ENCODE measurements around the gene IGSF9.

Gene IGSF9

DNA sequence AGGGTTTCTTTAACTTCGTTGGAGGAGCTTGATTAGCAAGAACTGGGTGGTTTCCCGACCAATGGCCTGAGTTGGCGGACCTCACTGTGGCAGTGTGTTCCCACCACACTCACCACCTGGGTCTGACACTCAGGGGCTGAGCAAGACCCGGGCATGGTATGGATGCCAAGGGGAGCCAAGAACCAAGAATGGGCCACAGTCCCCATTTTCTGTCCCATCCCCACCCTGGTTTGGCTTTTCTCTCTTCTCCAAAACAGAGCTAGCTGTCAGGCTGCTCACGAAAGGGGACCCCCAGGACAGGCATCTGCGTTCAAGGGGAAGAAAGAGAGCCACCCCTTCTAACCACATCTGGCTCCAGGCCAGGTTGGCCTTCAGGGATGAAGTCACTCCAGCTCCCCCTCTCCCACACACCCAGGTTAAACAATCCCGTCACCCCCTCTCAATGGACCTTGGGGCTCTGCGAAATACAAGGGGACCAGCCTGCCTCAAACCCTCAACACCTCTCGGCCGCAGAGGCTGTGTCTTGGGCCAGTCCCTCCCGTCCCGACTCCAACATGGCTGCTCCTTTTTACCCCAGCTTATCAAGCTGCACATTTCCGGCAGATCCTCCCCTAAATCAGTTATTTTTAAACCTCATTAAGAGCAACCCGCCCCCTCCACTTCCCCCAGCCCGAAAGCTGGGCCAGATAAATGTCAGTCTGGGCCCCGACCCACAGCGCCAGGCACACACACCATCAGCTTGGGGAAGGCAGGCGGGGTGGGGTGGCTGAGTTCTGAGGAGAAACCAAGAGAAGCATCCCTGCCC is 23.5 kb downstream of the IGSF9 start:
- H3K36me3 ChIP-seq (ENCODE audit: low read length) = 0 out of 2 replicates have a peak, but pooled peaks cover 6% of the 10 kb centered on the region
- H3K79me2 ChIP-seq (ENCODE audit: insufficient read depth, low read length) = peaks cover 52% of the 10 kb centered on the region
- no peaks in the 10 kb centered on the region for H3K9me2 ChIP-seq (replicated peaks; ENCODE audit: insufficient read depth, low read length)
- TF ChIP-seq, protein P1, sequence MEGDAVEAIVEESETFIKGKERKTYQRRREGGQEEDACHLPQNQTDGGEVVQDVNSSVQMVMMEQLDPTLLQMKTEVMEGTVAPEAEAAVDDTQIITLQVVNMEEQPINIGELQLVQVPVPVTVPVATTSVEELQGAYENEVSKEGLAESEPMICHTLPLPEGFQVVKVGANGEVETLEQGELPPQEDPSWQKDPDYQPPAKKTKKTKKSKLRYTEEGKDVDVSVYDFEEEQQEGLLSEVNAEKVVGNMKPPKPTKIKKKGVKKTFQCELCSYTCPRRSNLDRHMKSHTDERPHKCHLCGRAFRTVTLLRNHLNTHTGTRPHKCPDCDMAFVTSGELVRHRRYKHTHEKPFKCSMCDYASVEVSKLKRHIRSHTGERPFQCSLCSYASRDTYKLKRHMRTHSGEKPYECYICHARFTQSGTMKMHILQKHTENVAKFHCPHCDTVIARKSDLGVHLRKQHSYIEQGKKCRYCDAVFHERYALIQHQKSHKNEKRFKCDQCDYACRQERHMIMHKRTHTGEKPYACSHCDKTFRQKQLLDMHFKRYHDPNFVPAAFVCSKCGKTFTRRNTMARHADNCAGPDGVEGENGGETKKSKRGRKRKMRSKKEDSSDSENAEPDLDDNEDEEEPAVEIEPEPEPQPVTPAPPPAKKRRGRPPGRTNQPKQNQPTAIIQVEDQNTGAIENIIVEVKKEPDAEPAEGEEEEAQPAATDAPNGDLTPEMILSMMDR (IDR thresholded peaks at IDR 0.05; ENCODE audit: insufficient read depth, low read length, poor library complexity, severe bottlenecking) = no peak
- TF ChIP-seq EZH2phosphoT487 (conservative IDR thresholded peaks at IDR 0.05; ENCODE audit: low read length) = no peak
- H3K27ac ChIP-seq (ENCODE audit: low read depth, low read length) = peak overlapping the region; percentile 87
- H3K9me3 ChIP-seq (ENCODE audit: insufficient read depth, low read length) = no peaks in the 10 kb centered on the region
- H2AFZ ChIP-seq (ENCODE audit: low read depth, low read length, severe bottlenecking) = no peak overlapping the region
- H3K4me3 ChIP-seq (ENCODE audit: insufficient read depth, low read length, poor library complexity, severe bottlenecking) = peak overlapping the region; percentile 84
- H3K27me3 ChIP-seq (ENCODE audit: low read length) = no peaks in the 10 kb centered on the region
- H3K9ac ChIP-seq (ENCODE audit: low read length) = peak overlapping the region; percentile 85
- H4K20me1 ChIP-seq (ENCODE audit: low read depth, low read length) = peaks cover 4% of the 10 kb centered on the region; the same call in 1 of the 2 replicates
- peaks cover 17% of the 10 kb centered on the region for H3F3A ChIP-seq (ENCODE audit: insufficient read depth)
- peak overlapping the region; percentile 61 for H3K4me2 ChIP-seq (ENCODE audit: low read depth, low read length, poor library complexity, severe bottlenecking)

DNA sequence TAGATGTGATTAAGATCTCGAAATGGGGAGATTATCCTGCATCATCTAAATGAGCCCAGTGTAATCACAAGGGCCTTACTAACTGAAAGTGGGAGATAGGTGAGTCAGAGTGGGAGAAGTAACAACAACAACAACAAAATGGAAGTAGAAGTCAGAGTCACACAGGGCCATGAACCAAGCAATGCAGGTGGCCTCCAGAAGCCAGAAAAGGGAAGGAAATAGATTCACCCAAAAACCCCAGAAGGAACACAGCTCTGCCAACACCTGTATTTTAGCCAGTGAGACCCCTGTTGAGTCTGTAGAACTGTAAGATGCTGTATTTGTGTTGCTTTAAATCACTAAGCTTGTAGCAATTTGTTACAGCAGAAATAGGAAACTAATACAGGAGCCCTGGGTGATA is 24.2 kb downstream of the IGSF9 start:
- H3K9ac ChIP-seq (ENCODE audit: low read length) = peak overlapping the region; percentile 85; the same call in 1 of the 2 replicates
- peak overlapping the region; percentile 87 for H3K27ac ChIP-seq (ENCODE audit: low read depth, low read length)
- H3K4me2 ChIP-seq (ENCODE audit: low read depth, low read length, poor library complexity, severe bottlenecking) = peak overlapping the region; percentile 61
- H4K20me1 ChIP-seq (ENCODE audit: low read depth, low read length) = peaks cover 4% of the 10 kb centered on the region; the same call in 1 of the 2 replicates
- H3K9me3 ChIP-seq (ENCODE audit: insufficient read depth, low read length) = no peaks in the 10 kb centered on the region
- peaks cover 17% of the 10 kb centered on the region for H3F3A ChIP-seq (ENCODE audit: insufficient read depth)
- no peak overlapping the region for H2AFZ ChIP-seq (ENCODE audit: low read depth, low read length, severe bottlenecking)
- H3K27me3 ChIP-seq (ENCODE audit: low read length) = no peaks in the 10 kb centered on the region
- 0 out of 2 replicates have a peak, but pooled peaks cover 6% of the 10 kb centered on the region for H3K36me3 ChIP-seq (ENCODE audit: low read length)
- no peaks in the 10 kb centered on the region for H3K9me2 ChIP-seq (replicated peaks; ENCODE audit: insufficient read depth, low read length)
- H3K4me3 ChIP-seq (ENCODE audit: insufficient read depth, low read length, poor library complexity, severe bottlenecking) = no peak overlapping the region
- peaks cover 52% of the 10 kb centered on the region for H3K79me2 ChIP-seq (ENCODE audit: insufficient read depth, low read length)
- TF ChIP-seq EZH2phosphoT487 (conservative IDR thresholded peaks at IDR 0.05; ENCODE audit: low read length) = no peak

DNA sequence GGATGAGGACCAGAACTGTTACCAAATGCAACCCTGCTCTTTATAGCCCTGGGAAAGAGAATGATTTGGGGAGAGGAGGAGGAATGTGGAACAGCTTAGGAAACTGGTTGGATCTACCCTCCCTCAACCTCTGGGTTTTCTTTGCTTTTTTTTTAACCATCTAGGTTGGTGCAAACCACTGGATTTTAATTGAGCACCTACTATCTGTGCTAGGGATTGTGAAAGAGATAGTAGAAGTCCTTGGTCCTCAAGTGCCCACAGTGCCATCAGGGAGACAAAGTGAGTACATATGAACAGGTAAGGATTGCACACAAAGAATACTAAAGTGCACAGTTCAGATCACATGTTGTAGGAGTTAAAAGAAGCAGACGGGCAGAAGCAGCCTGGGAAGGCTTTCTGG is 24.8 kb downstream of the IGSF9 start:
- Histone ChIP-seq H3K9me3 (ENCODE audit: insufficient read depth, low read length) (no peaks in the 10 kb centered on the region), H2AFZ (ENCODE audit: low read depth, low read length, severe bottlenecking) (no peak overlapping the region), H3K27me3 (ENCODE audit: low read length) (no peaks in the 10 kb centered on the region), H3K9me2 (replicated peaks; ENCODE audit: insufficient read depth, low read length) (no peaks in the 10 kb centered on the region), H3F3A (ENCODE audit: insufficient read depth) (peaks cover 17% of the 10 kb centered on the region), H3K4me3 (ENCODE audit: insufficient read depth, low read length, poor library complexity, severe bottlenecking) (no peak overlapping the region), H3K4me2 (ENCODE audit: low read depth, low read length, poor library complexity, severe bottlenecking) (no peak overlapping the region), H4K20me1 (ENCODE audit: low read depth, low read length) (peaks cover 4% of the 10 kb centered on the region; the same call in 1 of the 2 replicates), H3K27ac (ENCODE audit: low read depth, low read length) (peak overlapping the region; percentile 87), H3K79me2 (ENCODE audit: insufficient read depth, low read length) (peaks cover 52% of the 10 kb centered on the region), H3K36me3 (ENCODE audit: low read length) (0 out of 2 replicates have a peak, but pooled peaks cover 6% of the 10 kb centered on the region), H3K9ac (ENCODE audit: low read length) (no peak overlapping the region)
- TF ChIP-seq EZH2phosphoT487 (conservative IDR thresholded peaks at IDR 0.05; ENCODE audit: low read length) = no peak
- TF ChIP-seq, protein P1 (IDR thresholded peaks at IDR 0.05; ENCODE audit: insufficient read depth, low read length, poor library complexity, severe bottlenecking) = no peak

DNA sequence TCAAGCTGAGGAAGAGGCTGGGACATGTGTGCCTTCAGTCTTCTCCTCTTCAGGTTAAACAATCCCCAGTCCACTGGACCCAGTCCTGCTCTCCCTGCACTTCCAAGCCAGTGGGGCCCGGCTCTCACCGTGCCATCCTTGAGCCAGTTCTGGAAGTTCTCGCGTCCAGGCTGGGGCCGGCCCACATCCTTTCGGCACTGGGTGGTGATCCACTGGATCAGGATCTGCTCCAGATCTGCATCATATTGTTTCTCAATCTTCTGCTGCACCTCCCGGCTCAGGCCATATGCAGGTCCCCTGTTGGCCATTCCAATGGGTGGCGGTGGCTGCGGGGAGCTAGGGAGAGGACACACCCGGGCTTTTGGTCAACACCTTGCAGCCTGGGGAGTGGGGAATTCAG is 25.2 kb downstream of the IGSF9 start:
- no peak overlapping the region for H3K27ac ChIP-seq (ENCODE audit: low read depth, low read length)
- no peak overlapping the region for H2AFZ ChIP-seq (ENCODE audit: low read depth, low read length, severe bottlenecking)
- no peak overlapping the region for H3K9ac ChIP-seq (ENCODE audit: low read length)
- H3K79me2 ChIP-seq (ENCODE audit: insufficient read depth, low read length) = peaks cover 51% of the 10 kb centered on the region
- no peak overlapping the region for H3K4me3 ChIP-seq (ENCODE audit: insufficient read depth, low read length, poor library complexity, severe bottlenecking)
- H3K36me3 ChIP-seq (ENCODE audit: low read length) = 0 out of 2 replicates have a peak, but pooled peaks cover 6% of the 10 kb centered on the region
- TF ChIP-seq, protein P1 (IDR thresholded peaks at IDR 0.05; ENCODE audit: insufficient read depth, low read length, poor library complexity, severe bottlenecking) = no peak
- no peak for TF ChIP-seq EZH2phosphoT487 (conservative IDR thresholded peaks at IDR 0.05; ENCODE audit: low read length)
- H3K9me2 ChIP-seq (replicated peaks; ENCODE audit: insufficient read depth, low read length) = no peaks in the 10 kb centered on the region
- H3F3A ChIP-seq (ENCODE audit: insufficient read depth) = peaks cover 21% of the 10 kb centered on the region
- peaks cover 4% of the 10 kb centered on the region; the same call in 1 of the 2 replicates for H4K20me1 ChIP-seq (ENCODE audit: low read depth, low read length)
- no peak overlapping the region for H3K4me2 ChIP-seq (ENCODE audit: low read depth, low read length, poor library complexity, severe bottlenecking)
- H3K27me3 ChIP-seq (ENCODE audit: low read length) = no peaks in the 10 kb centered on the region
- H3K9me3 ChIP-seq (ENCODE audit: insufficient read depth, low read length) = no peaks in the 10 kb centered on the region

Measured in SU-DHL-6 (cell line).